HepG2 (cell line): Measurements from ENCODE around the gene SLC2A6. TPM values are rescaled to one million over a fixed set of nuclear protein-coding genes. Genes with fewer than 3 reads are reported as not detected.

Source experiments
- ATAC-seq: fragments of 200-7000 bp; cut with Tn5 transposase; 3 replicates; pipeline ENCODE4 v1.9.1; 2020; ENCODE audit warnings: mild to moderate bottlenecking, moderate library complexity
- BruUV-seq: library from RNA; stranded (reverse); fragments of 400-500 nt; replicated peaks from 2 replicates; lab custom pipeline; 2021; lab: Mats Ljungman, UMichigan
- CTCF ChIA-PET: fragments of 300-600 bp; formaldehyde crosslinking; extraction: SDS; loops from one replicate; lab custom pipeline; 2021; ENCODE audit warnings: low total read pairs, inconsistent platforms, low intra/inter-chr PET ratio; lab: Yijun Ruan, JAX
- POLR2A ChIA-PET: fragments of 350-600 bp; sonication (Branson Sonifier 250); formaldehyde crosslinking; loops from one replicate; lab custom pipeline; 2020; ENCODE audit warnings: antibody characterized with exemption, inconsistent platforms; lab: Yijun Ruan, JAX
- DNase-seq: peaks from one replicate; pipeline ENCODE4 v3.0.0-alpha.2; 2015; ENCODE audit warnings: low spot score
- FAIRE-seq: peaks from 3 replicates; lab custom pipeline; 2011; peaks lifted over from hg19 to GRCh38; lab: Jason Lieb, UNC
- H2AFZ ChIP-seq: one replicate; pipeline ENCODE4 v1.6.1; 2011; ENCODE audit warnings: low read length, inconsistent platforms
- H3K27ac ChIP-seq: fragments of 300-600 bp; 3 replicates; pipeline ENCODE4 v1.8.0; 2011; ENCODE audit warnings: mixed run types, mild to moderate bottlenecking, mixed read lengths, low read length, inconsistent platforms; ENCODE audit not compliant: insufficient read depth; ENCODE audit errors: extremely low read length
- H3K27me3 ChIP-seq, 2 experiments: fragments of 200-600 bp in 1 of 2; 2 replicates in 1 of 2; 3 replicates in 1 of 2; pipeline versions ENCODE4 v1.6.0 to v1.8.0; 2011; ENCODE audit warnings: low read length in 2 of 2, mild to moderate bottlenecking in 2 of 2, moderate library complexity in 2 of 2, inconsistent platforms in 1 of 2; ENCODE audit not compliant: insufficient read depth in 2 of 2, control insufficient read depth in 1 of 2
- H3K36me3 ChIP-seq, 2 experiments: fragments of 200-600 bp in 1 of 2; replicated peaks in 1 of 2; 2 replicates in 1 of 2; 3 replicates in 1 of 2; pipeline versions ENCODE4 v1.5.1 to v1.8.0; 2011; ENCODE audit warnings: low read length in 2 of 2, inconsistent platforms in 1 of 2; ENCODE audit not compliant: insufficient read depth in 2 of 2, control insufficient read depth in 1 of 2
- H3K4me1 ChIP-seq: 2 replicates; pipeline ENCODE4 v1.5.1; 2012; ENCODE audit warnings: low read length, inconsistent platforms; ENCODE audit not compliant: insufficient read depth
- H3K4me2 ChIP-seq: 2 replicates; pipeline ENCODE4 v1.6.0; 2011; ENCODE audit warnings: low read depth, low read length, inconsistent platforms
- H3K4me3 ChIP-seq, 3 experiments: fragments of 200-600 bp in 1 of 3; sonication (generic), shearing (Covaris generic) in 1 of 3; replicated peaks in 1 of 3; 2 replicates each; pipeline ENCODE4 v1.5.1; 2011 to 2016; ENCODE audit warnings: low read length in 3 of 3, inconsistent platforms in 2 of 3, low read depth in 2 of 3, mild to moderate bottlenecking in 2 of 3, control low read depth in 1 of 3, mixed read lengths in 1 of 3; ENCODE audit not compliant: insufficient read depth in 1 of 3
- H3K79me2 ChIP-seq: one replicate; pipeline ENCODE4 v1.6.1; 2011; ENCODE audit warnings: low read length, inconsistent platforms; ENCODE audit not compliant: insufficient read depth
- H3K9ac ChIP-seq: 2 replicates; pipeline ENCODE4 v1.6.0; 2011; ENCODE audit warnings: mild to moderate bottlenecking, low read depth, low read length, inconsistent platforms; ENCODE audit not compliant: insufficient read depth
- H3K9me3 ChIP-seq: 2 replicates; pipeline ENCODE4 v1.5.1; 2012; ENCODE audit warnings: mild to moderate bottlenecking, low read length
- H4K20me1 ChIP-seq: 2 replicates; pipeline ENCODE4 v1.6.0; 2011; ENCODE audit warnings: inconsistent platforms, mild to moderate bottlenecking, low read length, moderate library complexity; ENCODE audit not compliant: insufficient read depth
- GABPA ChIP-seq, 2 experiments: IDR thresholded peaks; 2 replicates each; pipeline ENCODE4 v1.6.1; 2011 to 2016; ENCODE audit warnings: low read depth in 2 of 2, low read length in 1 of 2, missing biosample characterization in 1 of 2, missing genetic modification characterization in 1 of 2
- PBX2 ChIP-seq: IDR thresholded peaks from 2 replicates; pipeline ENCODE4 v1.6.1; 2016; ENCODE audit warnings: control low read depth
- WGBS: methylation state at CpG from one replicate; pipeline ENCODE4 v1.1.6; 2017; ENCODE audit warnings: low lambda C conversion rate; 5-methylcytosine and 5-hydroxymethylcytosine counted together
- in situ Hi-C: cut with HindIII; loops from 2 replicates; pipeline ENCODE4 v1.10.0; 2017; ENCODE audit warnings: low pct_unique_long_range_greater_than_20kb; ENCODE audit not compliant: extremely low pct_ligation_motif_present
- intact Hi-C: fragments of 100-400 bp; cut with micrococcal nuclease; formaldehyde crosslinking; loops from one replicate; pipeline ENCODE4 v1.10.0; 2022; ENCODE audit not compliant: unreplicated experiment
- polyA plus RNA-seq, 8 experiments: library from polyadenylated mRNA; depleted of rRNA in 3 of 8; stranded (reverse) in 7 of 8; unstranded in 1 of 8; fragments of >200 nt; fragmentation: Illumina TruSeq in 4 of 8; extraction: Trizol in 4 of 8; gene quantifications; 2 replicates each; pipeline versions ENCODE4 v1.2.1 to v1.2.3, GENCODE V29; 2011 to 2016; ENCODE audit warnings: low read depth in 4 of 8, missing spikeins in 1 of 8, mixed read lengths in 1 of 8; ENCODE audit not compliant: insufficient read depth in 1 of 8
- total RNA-seq, 5 experiments: library from RNA; depleted of rRNA; stranded (reverse); fragments of >200 nt; fragmentation: Illumina TruSeq; extraction: Trizol; gene quantifications; 2 replicates each; pipeline ENCODE4 v1.2.3, GENCODE V29; 2016; ENCODE audit warnings: low read depth in 1 of 5
- TF ChIP-seq, protein P1 (sequence below): sonication (generic); formaldehyde crosslinking; conservative IDR thresholded peaks from 2 replicates; pipeline ENCODE4 v1.8.0; 2022; ENCODE audit warnings: low read depth, missing genetic modification reagents

The SLC2A6 gene
- total and polyA plus RNA-seq, 2 of the 13 experiments (the other 11 are each of a cell fraction or from before 2014, with no cell fraction given): 4.1 to 15.0 TPM

GRCh38 chr9:133493845-133494540 is 15.1 kb upstream of the SLC2A6 start (continued):
- TF ChIP-seq, protein P1, sequence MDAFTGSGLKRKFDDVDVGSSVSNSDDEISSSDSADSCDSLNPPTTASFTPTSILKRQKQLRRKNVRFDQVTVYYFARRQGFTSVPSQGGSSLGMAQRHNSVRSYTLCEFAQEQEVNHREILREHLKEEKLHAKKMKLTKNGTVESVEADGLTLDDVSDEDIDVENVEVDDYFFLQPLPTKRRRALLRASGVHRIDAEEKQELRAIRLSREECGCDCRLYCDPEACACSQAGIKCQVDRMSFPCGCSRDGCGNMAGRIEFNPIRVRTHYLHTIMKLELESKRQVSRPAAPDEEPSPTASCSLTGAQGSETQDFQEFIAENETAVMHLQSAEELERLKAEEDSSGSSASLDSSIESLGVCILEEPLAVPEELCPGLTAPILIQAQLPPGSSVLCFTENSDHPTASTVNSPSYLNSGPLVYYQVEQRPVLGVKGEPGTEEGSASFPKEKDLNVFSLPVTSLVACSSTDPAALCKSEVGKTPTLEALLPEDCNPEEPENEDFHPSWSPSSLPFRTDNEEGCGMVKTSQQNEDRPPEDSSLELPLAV (CRISPR knock-in tag): no peak
- TF ChIP-seq, all 625 proteins: peak for 0

DNA sequence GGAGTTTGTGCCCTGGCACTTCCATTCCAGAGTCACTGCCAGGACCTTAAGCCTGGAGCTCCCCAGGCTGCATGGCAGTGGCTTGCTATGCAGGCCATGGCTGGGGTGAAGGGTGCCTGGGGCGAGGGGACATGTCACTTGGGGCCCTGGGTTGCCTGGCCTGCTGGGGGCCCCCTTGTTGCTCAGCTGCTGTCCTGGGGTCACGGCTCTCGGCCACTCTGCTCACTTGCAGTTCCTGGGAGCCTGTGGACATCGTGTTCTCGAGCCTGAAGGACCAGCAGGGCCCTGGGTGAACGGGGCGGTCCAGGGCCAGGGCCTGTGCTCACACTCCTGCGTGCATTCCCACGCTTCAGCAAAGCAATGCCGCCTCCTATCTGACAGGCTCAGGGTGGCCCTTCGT is 14.5 kb upstream of the SLC2A6 start:
- no TSS peak for BruUV-seq
- no peak overlapping the region for H3K27ac ChIP-seq
- H3K79me2 ChIP-seq: no peaks in the 10 kb centered on the region
- H4K20me1 ChIP-seq: no peaks in the 10 kb centered on the region
- CTCF ChIA-PET: no interaction called here
- no peak for DNase-seq
- peaks cover 78% of the 10 kb centered on the region for H3K4me1 ChIP-seq
- in situ Hi-C loops: no loop called here
- H3K4me2 ChIP-seq: no peak overlapping the region
- FAIRE-seq: no peak
- no peaks in the 10 kb centered on the region for H3K36me3 ChIP-seq
- H2AFZ ChIP-seq: no peak overlapping the region
- H3K9me3 ChIP-seq: no peaks in the 10 kb centered on the region
- intact Hi-C loops: no loop called here
- H3K9ac ChIP-seq: no peak overlapping the region
- POLR2A ChIA-PET: interaction anchor here (1.3 kb wide), 1 partner anchor 145 kb away, joined by 3 read pairs; the partner anchor contains the start of genes MED22 and RPL7A
- WGBS: 28% methylated on average over 5 of the region's 11 CpGs
- 0 out of 2 replicates have a peak, but pooled peaks have one; percentile 14 for TF ChIP-seq GABPA (IDR thresholded peaks at IDR 0.05; ENCODE audit: low read depth, low read length)
- no peak for TF ChIP-seq GABPA (CRISPR knock-in tag; IDR thresholded peaks at IDR 0.05; ENCODE audit: low read depth)
- no peak for TF ChIP-seq PBX2 (CRISPR knock-in tag)
- H3K4me3 ChIP-seq: no peak overlapping the region
- H3K27me3 ChIP-seq: peaks cover 15 to 77% of the 10 kb centered on the region in 2 experiments
- no peak for ATAC-seq
